Karpas-422 (cell line): Measurements from ENCODE around the gene NPC1L1. TPM values are rescaled to one million over a fixed set of nuclear protein-coding genes. Genes with fewer than 3 reads are reported as not detected.

ENCODE experiments used
- DNase-seq: peaks from one replicate; pipeline ENCODE4 v3.0.0-alpha.2; 2015
- H2AFZ ChIP-seq: fragments of 200-600 bp; sonication (generic); 2 replicates; pipeline ENCODE4 v1.6.1; 2014; ENCODE audit warnings: antibody characterized with exemption, low read length, mixed read lengths
- H3K27ac ChIP-seq: fragments of 200-600 bp; sonication (generic); 2 replicates; pipeline ENCODE4 v1.5.1; 2014; ENCODE audit warnings: mild to moderate bottlenecking, low read length, moderate library complexity
- H3K27me3 ChIP-seq: fragments of 200-600 bp; sonication (generic); 2 replicates; pipeline ENCODE4 v1.6.1; 2014; ENCODE audit warnings: low read length, mixed read lengths
- H3K36me3 ChIP-seq: fragments of 200-600 bp; sonication (generic); 2 replicates; pipeline ENCODE4 v1.6.1; 2014; ENCODE audit warnings: low read length, mixed read lengths; ENCODE audit not compliant: insufficient read depth
- H3K4me1 ChIP-seq: fragments of 200-600 bp; sonication (generic); 2 replicates; pipeline ENCODE4 v1.6.1; 2014; ENCODE audit warnings: mild to moderate bottlenecking, low read length, mixed read lengths
- H3K4me2 ChIP-seq: fragments of 200-600 bp; sonication (generic); 2 replicates; pipeline ENCODE4 v1.6.1; 2014; ENCODE audit warnings: low read length, low read depth, mild to moderate bottlenecking; ENCODE audit not compliant: poor library complexity, severe bottlenecking
- H3K4me3 ChIP-seq: fragments of 200-600 bp; sonication (generic); 2 replicates; pipeline ENCODE4 v1.5.1; 2014; ENCODE audit warnings: mild to moderate bottlenecking, antibody characterized with exemption, low read length, mixed read lengths
- H3K79me2 ChIP-seq: fragments of 200-600 bp; sonication (generic); 2 replicates; pipeline ENCODE4 v1.6.1; 2014; ENCODE audit warnings: mild to moderate bottlenecking, low read length, mixed read lengths
- H3K9ac ChIP-seq: fragments of 200-600 bp; sonication (generic); 2 replicates; pipeline ENCODE4 v1.6.0; 2014; ENCODE audit warnings: low read length
- H3K9me2 ChIP-seq: fragments of 200-600 bp; sonication (generic), shearing (Covaris generic); replicated peaks from 2 replicates; pipeline ENCODE4 v1.6.0; 2014; ENCODE audit warnings: mild to moderate bottlenecking, low read length, moderate library complexity; ENCODE audit not compliant: insufficient read depth
- H3K9me3 ChIP-seq: fragments of 300-700, 200-600 bp; sonication (generic); 2 replicates; pipeline ENCODE4 v1.6.1; 2014; ENCODE audit warnings: low read length, mixed read lengths
- H4K20me1 ChIP-seq: fragments of 200-600 bp; sonication (generic); 2 replicates; pipeline ENCODE4 v1.6.1; 2014; ENCODE audit warnings: mild to moderate bottlenecking, antibody characterized with exemption, low read length, low read depth; ENCODE audit not compliant: insufficient read depth
- total RNA-seq: library from RNA; depleted of rRNA; stranded (reverse); fragments of >200 nt; shearing (Covaris generic); gene quantifications from 2 replicates; pipeline ENCODE4 v1.2.3, GENCODE V29; 2014; ENCODE audit warnings: low replicate concordance; rRNA removed

NPC1L1 gene, protein sequence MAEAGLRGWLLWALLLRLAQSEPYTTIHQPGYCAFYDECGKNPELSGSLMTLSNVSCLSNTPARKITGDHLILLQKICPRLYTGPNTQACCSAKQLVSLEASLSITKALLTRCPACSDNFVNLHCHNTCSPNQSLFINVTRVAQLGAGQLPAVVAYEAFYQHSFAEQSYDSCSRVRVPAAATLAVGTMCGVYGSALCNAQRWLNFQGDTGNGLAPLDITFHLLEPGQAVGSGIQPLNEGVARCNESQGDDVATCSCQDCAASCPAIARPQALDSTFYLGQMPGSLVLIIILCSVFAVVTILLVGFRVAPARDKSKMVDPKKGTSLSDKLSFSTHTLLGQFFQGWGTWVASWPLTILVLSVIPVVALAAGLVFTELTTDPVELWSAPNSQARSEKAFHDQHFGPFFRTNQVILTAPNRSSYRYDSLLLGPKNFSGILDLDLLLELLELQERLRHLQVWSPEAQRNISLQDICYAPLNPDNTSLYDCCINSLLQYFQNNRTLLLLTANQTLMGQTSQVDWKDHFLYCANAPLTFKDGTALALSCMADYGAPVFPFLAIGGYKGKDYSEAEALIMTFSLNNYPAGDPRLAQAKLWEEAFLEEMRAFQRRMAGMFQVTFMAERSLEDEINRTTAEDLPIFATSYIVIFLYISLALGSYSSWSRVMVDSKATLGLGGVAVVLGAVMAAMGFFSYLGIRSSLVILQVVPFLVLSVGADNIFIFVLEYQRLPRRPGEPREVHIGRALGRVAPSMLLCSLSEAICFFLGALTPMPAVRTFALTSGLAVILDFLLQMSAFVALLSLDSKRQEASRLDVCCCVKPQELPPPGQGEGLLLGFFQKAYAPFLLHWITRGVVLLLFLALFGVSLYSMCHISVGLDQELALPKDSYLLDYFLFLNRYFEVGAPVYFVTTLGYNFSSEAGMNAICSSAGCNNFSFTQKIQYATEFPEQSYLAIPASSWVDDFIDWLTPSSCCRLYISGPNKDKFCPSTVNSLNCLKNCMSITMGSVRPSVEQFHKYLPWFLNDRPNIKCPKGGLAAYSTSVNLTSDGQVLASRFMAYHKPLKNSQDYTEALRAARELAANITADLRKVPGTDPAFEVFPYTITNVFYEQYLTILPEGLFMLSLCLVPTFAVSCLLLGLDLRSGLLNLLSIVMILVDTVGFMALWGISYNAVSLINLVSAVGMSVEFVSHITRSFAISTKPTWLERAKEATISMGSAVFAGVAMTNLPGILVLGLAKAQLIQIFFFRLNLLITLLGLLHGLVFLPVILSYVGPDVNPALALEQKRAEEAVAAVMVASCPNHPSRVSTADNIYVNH (N-terminal part only)
- not detected in 2 replicates for total RNA-seq

DNA sequence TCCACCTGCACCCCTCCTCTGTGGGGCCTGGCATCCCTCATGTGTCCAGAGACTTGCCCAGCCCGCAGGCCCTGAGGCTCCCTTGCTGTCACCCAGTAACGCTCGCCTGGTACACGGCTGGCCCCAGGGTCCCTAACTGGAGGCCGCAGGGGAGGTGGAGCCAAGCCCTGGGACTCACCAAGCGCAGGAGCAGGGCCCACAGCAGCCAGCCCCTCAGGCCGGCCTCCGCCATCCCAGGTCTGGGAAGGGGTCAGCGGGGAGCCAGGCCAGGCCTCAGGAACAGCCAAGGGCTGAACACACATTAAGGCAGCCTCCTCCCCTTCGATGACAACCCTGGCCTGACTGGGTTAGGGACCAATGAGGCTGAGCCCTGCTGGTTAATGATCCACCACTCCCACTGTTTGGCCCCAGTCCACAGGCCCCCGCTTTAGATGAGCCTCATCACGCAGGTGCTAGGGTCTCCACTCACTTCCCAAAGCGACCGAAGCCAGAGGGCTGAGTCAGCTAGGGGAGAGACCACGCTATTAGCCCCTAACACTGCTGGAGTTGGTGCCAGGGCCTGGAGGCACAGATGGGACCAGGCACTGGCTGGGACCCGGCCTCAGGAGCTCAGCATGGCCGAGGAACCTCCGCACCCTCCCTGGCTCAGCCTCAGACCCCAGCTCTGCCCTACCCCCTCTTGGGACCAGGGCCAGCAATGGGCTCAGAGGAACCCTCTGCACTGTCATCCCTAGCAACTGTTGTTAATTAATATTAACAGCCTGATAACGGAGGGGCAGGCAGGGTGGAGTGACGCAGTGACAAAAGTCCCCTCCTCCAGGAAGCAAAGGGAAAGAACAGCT is at the start of gene NPC1L1:
TSS of gene NPC1L1 (minus strand) at position 303 of the 842 bp plus-strand sequence. CDS start at position 232, 71 bp downstream.
- Histone ChIP-seq H3K79me2 (no peaks in the 10 kb centered on the region), H3K9ac (no peak within 1 kb of the TSS), H3K27me3 (no peaks in the 10 kb centered on the region), H2AFZ (no peak within 1 kb of the TSS), H3K9me2 (no peaks in the 10 kb centered on the region), H3K4me3 (no peak within 1 kb of the TSS), H3K9me3 (no peaks in the 10 kb centered on the region), H3K36me3 (no peaks in the 10 kb centered on the region), H3K4me2 (no peak within 1 kb of the TSS), H3K27ac (no peak within 1 kb of the TSS), H3K4me1 (no peaks in the 10 kb centered on the region), H4K20me1 (no peaks in the 10 kb centered on the region)
- DNase-seq, result no peak

DNA sequence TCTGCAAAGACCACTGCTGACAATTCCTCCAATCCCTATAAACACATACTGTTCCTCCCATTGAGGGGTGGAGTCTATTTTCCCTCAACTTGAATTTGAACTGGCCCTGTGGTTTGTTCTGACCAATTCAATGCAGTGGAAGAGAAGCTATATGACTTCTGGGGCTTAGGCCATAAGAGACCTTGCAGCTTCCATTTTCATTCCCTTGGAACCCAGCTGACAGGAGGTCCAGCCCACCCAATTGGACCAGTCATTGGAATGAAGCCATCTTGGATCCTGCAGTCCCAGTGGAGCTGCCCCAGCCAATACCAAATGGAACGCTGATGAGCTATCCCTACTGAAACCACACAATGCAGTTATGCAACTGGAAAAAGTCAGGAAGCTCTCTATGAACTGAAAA is 49.8 kb upstream of the NPC1L1 start:
- Histone ChIP-seq H3K36me3 (no peaks in the 10 kb centered on the region), H3K9ac (no peak overlapping the region), H3K27me3 (no peaks in the 10 kb centered on the region), H3K9me2 (no peaks in the 10 kb centered on the region), H3K9me3 (no peaks in the 10 kb centered on the region), H3K4me3 (no peak overlapping the region), H2AFZ (no peak overlapping the region), H3K4me1 (peaks cover 4% of the 10 kb centered on the region), H4K20me1 (no peaks in the 10 kb centered on the region), H3K79me2 (no peaks in the 10 kb centered on the region), H3K27ac (no peak overlapping the region), H3K4me2 (no peak overlapping the region)
- DNase-seq, result no peak

DNA sequence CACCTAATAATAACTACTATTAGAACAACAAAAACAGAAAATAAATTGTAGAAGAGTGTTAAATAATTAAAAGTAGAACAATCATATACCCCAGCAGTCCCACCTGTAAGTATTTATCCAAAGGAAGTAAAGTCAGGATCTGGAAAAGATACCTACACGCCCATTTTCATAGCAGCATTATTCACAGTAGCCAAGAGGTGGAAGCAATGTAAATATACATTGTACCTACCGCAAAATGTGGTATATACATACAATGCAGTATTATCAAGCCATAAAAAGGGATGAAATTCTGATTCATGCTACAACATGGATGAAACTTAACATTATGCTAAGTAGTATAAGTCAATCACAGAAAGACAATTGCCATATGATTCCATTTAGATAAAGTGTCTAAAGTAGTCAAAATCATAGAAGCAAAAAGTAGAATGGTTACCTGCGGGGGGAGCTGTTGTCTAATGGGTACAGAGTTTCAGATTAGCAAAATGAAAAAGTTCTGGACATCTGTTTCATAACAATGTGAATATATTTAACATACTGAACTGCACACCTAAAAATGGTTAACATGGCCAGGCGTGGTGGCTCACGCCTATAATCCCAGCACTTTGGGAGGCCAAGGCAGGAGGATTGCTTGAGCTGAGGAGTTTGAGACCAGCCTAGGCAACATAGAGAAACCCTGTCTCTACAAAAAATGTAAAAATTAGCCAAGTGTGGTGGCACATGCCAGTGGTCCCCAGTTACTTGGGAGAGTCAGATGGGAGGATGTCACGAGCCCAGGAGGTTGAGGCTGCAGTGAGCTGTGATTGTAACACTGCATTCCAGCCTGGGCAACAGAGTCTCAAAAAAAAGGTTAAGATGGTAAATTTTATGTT is 46.9 kb upstream of the NPC1L1 start:
- Histone ChIP-seq H3K27ac (no peak overlapping the region), H3K9me2 (no peaks in the 10 kb centered on the region), H3K36me3 (no peaks in the 10 kb centered on the region), H2AFZ (peak overlapping the region; percentile 68; the same call in 1 of the 2 replicates), H3K4me3 (no peak overlapping the region), H3K9ac (peak overlapping the region; percentile 21; the same call in 1 of the 2 replicates), H3K79me2 (no peaks in the 10 kb centered on the region), H3K4me2 (no peak overlapping the region), H3K9me3 (no peaks in the 10 kb centered on the region), H3K27me3 (no peaks in the 10 kb centered on the region), H3K4me1 (peaks cover 5% of the 10 kb centered on the region), H4K20me1 (no peaks in the 10 kb centered on the region)
- DNase-seq, result peak; percentile 83

DNA sequence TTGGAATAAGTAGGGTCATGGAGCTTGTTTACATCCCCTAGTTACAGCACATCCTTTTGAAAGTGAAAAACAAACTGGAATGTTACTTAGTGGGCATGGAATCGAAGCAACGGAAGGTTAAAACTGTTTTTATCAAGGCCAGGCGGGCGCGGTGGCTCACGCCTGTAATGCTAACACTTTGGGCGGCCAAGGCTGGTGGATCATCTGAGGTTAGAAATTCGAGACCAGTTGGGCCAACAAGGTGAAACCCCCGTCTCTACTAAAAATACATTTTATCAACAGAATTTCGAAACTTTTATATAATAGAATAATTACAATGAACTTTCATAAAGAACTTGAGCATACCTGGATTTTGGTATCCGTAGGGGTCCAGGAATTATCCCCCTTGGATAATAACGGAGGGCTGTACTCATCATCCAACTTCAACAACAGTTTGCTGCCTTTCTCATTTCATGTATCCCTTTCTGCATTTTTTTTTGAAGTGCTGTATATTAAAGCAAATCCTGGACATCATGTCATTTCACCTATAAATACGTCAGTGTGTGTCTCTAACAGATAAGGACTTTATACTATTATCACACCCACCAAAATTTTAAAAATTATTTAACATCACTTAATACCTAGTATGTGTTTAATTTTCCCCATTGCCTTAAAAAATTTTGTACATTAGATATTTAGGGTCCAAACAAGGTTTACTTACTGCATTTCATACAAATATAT is 42.2 kb upstream of the NPC1L1 start:
- H3K9ac ChIP-seq, result peak overlapping the region; percentile 94
- no peaks in the 10 kb centered on the region for H3K9me3 ChIP-seq
- no peak overlapping the region for H2AFZ ChIP-seq
- H3K4me2 ChIP-seq, result peak overlapping the region; percentile 98
- H3K9me2 ChIP-seq, result no peaks in the 10 kb centered on the region
- H3K27ac ChIP-seq, result no peak overlapping the region
- H4K20me1 ChIP-seq, result no peaks in the 10 kb centered on the region
- peak overlapping the region; percentile 82 for H3K4me3 ChIP-seq
- H3K36me3 ChIP-seq, result peaks cover 11% of the 10 kb centered on the region
- peaks cover 28% of the 10 kb centered on the region for H3K79me2 ChIP-seq
- no peaks in the 10 kb centered on the region for H3K27me3 ChIP-seq
- peaks cover 32% of the 10 kb centered on the region for H3K4me1 ChIP-seq
- DNase-seq, result no peak

DNA sequence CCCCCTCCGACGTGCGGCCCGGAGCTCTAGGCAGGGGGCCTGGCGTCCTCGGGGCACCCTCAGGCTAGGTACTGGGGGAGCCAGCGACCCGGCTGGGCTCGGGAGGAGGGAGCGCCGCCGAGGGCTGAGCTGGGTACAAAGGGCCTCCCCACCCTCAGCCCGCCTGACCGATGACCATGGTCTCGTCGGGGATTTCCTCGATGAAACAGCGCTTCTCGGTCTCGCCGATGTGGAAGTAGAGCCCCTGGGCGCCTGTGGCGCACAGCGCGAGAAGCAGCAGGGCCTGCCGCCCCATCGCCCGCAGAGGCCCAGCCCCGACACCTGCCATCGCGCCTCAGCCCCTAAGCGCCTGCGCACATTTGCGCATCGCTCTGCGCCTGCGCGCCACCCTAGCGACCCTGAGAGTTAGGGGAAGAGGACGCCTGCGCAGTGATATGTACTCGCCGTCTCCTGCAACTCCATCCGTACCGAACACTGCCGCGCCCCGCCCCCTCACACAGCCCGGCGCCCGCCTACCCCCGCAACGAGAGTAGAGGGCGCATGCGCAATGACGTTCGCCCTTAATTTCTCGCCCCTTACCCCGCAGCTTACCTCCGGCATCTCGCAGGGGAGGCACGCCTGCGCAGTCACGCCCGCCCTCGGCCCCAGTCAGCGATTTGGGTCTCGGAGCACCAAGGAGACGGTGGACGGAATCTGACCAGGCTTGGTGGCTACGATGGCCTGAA is 40.9 kb upstream of the NPC1L1 start, which contains the start of gene TMED4:
TSS of gene TMED4 (minus strand) at position 353 of the 725 bp plus-strand sequence. CDS start at position 328, 25 bp downstream.
- Histone ChIP-seq H3K4me1 (peaks cover 34% of the 10 kb centered on the region), H3K79me2 (peaks cover 28% of the 10 kb centered on the region), H3K4me3 (peak within 1 kb of the TSS; percentile 89), H3K9me2 (no peaks in the 10 kb centered on the region), H3K36me3 (peaks cover 11% of the 10 kb centered on the region), H3K4me2 (peak within 1 kb of the TSS; percentile 98), H3K27me3 (no peaks in the 10 kb centered on the region), H4K20me1 (no peaks in the 10 kb centered on the region), H2AFZ (peak within 1 kb of the TSS; percentile 99), H3K9me3 (no peaks in the 10 kb centered on the region), H3K9ac (peak within 1 kb of the TSS; percentile 94), H3K27ac (peak within 1 kb of the TSS; percentile 76)
- peak; percentile 99 for DNase-seq
